ENCODE measurements around the gene SCN1A. TPM values are rescaled to one million over a fixed set of nuclear protein-coding genes. Genes with fewer than 3 reads are reported as not detected.

The SCN1A gene
- polyA plus RNA-seq, 1 experiment, result 0.28 TPM

GRCh38 chr2:166057370-166058164, 70.3 kb downstream of the SCN1A start:
- Histone ChIP-seq H3K27me3 (ENCODE audit: control insufficient read depth, insufficient read depth, low read length) (no peaks in the 10 kb centered on the region), H3K4me3 (ENCODE audit: low read depth, low read length) (no peak overlapping the region), H3K36me3 (ENCODE audit: control insufficient read depth, insufficient read depth, low read length) (no peaks in the 10 kb centered on the region)
- CTCF ChIA-PET, result interaction anchor here (0.7 to 13.4 kb wide), 8 partner anchors 9 to 124 kb away, joined by 3 to 133 read pairs (median 4); partner anchors contain the start of gene SCN1A
- no peak for DNase-seq (ENCODE audit: low read depth)
- TF ChIP-seq, protein P1, sequence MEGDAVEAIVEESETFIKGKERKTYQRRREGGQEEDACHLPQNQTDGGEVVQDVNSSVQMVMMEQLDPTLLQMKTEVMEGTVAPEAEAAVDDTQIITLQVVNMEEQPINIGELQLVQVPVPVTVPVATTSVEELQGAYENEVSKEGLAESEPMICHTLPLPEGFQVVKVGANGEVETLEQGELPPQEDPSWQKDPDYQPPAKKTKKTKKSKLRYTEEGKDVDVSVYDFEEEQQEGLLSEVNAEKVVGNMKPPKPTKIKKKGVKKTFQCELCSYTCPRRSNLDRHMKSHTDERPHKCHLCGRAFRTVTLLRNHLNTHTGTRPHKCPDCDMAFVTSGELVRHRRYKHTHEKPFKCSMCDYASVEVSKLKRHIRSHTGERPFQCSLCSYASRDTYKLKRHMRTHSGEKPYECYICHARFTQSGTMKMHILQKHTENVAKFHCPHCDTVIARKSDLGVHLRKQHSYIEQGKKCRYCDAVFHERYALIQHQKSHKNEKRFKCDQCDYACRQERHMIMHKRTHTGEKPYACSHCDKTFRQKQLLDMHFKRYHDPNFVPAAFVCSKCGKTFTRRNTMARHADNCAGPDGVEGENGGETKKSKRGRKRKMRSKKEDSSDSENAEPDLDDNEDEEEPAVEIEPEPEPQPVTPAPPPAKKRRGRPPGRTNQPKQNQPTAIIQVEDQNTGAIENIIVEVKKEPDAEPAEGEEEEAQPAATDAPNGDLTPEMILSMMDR (IDR thresholded peaks at IDR 0.05; ENCODE audit: insufficient read depth, low read depth, low read length), result peak; percentile 47
- POLR2A ChIA-PET, result no interaction called here

DNA sequence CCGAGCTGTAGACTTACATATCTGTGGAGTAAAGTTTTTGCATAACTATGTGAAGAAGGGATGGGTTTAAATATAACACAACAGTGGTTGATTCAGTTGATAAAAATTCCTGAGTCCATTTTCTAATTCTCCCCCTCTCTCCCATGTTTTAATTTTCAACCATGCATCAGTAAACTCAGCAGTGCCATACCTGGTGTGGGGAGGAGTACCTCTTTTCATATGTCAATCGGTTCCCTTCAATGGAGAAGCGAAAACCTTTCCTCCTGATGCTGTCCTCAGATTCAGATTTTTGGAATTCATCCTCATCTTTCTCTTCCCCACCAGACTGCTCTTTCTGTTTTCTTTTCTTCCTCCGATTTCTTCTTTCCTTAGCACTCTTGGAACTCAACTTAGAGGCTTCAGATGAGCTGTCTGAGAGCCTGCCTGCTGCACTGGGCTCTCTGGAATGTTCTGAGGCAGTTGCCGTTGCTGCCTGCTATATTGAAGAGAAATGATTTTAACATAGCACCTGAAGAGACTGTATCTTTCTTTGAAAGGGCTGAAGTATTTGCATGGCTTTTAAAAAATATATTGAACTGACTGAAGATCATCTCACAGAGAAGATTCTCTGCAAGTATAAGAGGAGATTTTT, 82.9 kb downstream of the SCN1A start:
- Histone ChIP-seq H3K27me3 (ENCODE audit: control insufficient read depth, insufficient read depth, low read length) (no peaks in the 10 kb centered on the region), H3K36me3 (ENCODE audit: control insufficient read depth, insufficient read depth, low read length) (no peaks in the 10 kb centered on the region; the same call in 1 of the 2 replicates), H3K4me3 (ENCODE audit: low read depth, low read length) (no peak overlapping the region)
- POLR2A ChIA-PET, result no interaction called here
- TF ChIP-seq, protein P1 (IDR thresholded peaks at IDR 0.05; ENCODE audit: insufficient read depth, low read depth, low read length), result no peak
- CTCF ChIA-PET, result no interaction called here
- no peak for DNase-seq (ENCODE audit: low read depth)

GRCh38 chr2:166042768-166043390, 84.9 kb downstream of the SCN1A start:
- Histone ChIP-seq H3K36me3 (ENCODE audit: control insufficient read depth, insufficient read depth, low read length) (no peaks in the 10 kb centered on the region; the same call in 1 of the 2 replicates), H3K27me3 (ENCODE audit: control insufficient read depth, insufficient read depth, low read length) (no peaks in the 10 kb centered on the region), H3K4me3 (ENCODE audit: low read depth, low read length) (no peak overlapping the region)
- no peak for DNase-seq (ENCODE audit: low read depth)
- POLR2A ChIA-PET, result no interaction called here
- TF ChIP-seq, protein P1 (IDR thresholded peaks at IDR 0.05; ENCODE audit: insufficient read depth, low read depth, low read length), result no peak
- CTCF ChIA-PET, result no interaction called here

DNA sequence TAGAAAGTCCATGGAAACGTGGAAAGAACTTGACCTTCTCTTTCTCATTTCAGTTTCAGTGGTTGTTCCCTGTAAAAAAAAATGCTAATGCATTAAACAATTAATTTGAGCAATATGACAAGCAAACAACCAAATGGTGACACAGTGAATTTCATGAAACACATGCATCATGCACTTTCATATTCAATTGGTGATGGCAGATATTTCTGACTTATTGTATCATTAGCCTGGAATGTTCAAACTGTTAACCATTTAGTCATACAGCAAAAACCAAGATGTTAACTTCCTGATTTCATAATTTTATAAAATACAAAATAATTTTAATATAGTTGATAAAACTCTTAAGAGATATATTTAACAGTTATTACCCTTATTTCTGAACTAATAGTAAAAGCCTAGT, 85.5 kb downstream of the SCN1A start:
- Histone ChIP-seq H3K36me3 (ENCODE audit: control insufficient read depth, insufficient read depth, low read length) (no peaks in the 10 kb centered on the region; the same call in 1 of the 2 replicates), H3K4me3 (ENCODE audit: low read depth, low read length) (no peak overlapping the region), H3K27me3 (ENCODE audit: control insufficient read depth, insufficient read depth, low read length) (no peaks in the 10 kb centered on the region)
- POLR2A ChIA-PET, result no interaction called here
- no peak for DNase-seq (ENCODE audit: low read depth)
- TF ChIP-seq, protein P1 (IDR thresholded peaks at IDR 0.05; ENCODE audit: insufficient read depth, low read depth, low read length), result no peak
- CTCF ChIA-PET, result no interaction called here

- POLR2A ChIA-PET, result no interaction called here
These were observed 86.2 kb downstream of the SCN1A start for GRCh38 chr2:166041613-166042012.

More at GRCh38 chr2:166041613-166042012, 86.2 kb downstream of the SCN1A start:
- Histone ChIP-seq H3K4me3 (ENCODE audit: low read depth, low read length) (no peak overlapping the region), H3K27me3 (ENCODE audit: control insufficient read depth, insufficient read depth, low read length) (no peaks in the 10 kb centered on the region), H3K36me3 (ENCODE audit: control insufficient read depth, insufficient read depth, low read length) (no peaks in the 10 kb centered on the region; the same call in 1 of the 2 replicates)
- CTCF ChIA-PET, result no interaction called here
- no peak for DNase-seq (ENCODE audit: low read depth)
- TF ChIP-seq, protein P1 (IDR thresholded peaks at IDR 0.05; ENCODE audit: insufficient read depth, low read depth, low read length), result no peak
